ENCODE data around the gene COMMD4.
"Not testable (repeated sequence)": the region's sequence is repeated elsewhere in the genome, so short reads cannot be mapped to it uniquely, and the experiment has no call there.

COMMD4 gene

DNA sequence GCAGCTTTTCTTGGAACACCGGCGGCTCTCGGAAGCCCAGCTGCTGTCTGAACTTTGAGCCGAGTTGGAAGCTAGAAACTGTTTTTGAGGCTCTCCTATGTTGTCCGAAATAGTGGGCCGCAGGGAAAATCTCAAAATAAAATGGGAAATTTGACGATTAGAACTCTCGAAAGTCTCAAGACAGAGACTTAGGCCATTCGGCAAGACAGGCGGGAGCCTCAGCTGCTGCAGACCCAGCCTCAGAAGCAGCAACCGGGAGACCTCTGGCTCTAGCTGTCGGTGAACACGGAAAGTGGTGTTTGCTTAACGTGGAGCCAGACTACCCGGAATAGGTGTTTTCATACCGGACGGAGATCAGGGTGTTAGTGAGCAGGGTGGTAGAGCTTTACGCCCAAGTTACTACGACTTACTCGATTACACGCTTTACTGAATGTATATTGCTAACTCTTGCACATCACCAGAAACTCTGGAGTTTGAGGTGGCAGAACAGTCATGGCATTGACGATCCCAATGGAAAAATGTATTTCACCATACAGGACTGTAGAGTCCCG is 32.9 kb downstream of the COMMD4 start:
- peak overlapping the region; percentile 74 for H3K4me3 ChIP-seq (ENCODE audit: low read depth, low read length)
- no peak for TF ChIP-seq CTCF (conservative IDR thresholded peaks at IDR 0.05; ENCODE audit: low read depth, low read length)
- DNase-seq (ENCODE audit: low read depth): no peak

DNA sequence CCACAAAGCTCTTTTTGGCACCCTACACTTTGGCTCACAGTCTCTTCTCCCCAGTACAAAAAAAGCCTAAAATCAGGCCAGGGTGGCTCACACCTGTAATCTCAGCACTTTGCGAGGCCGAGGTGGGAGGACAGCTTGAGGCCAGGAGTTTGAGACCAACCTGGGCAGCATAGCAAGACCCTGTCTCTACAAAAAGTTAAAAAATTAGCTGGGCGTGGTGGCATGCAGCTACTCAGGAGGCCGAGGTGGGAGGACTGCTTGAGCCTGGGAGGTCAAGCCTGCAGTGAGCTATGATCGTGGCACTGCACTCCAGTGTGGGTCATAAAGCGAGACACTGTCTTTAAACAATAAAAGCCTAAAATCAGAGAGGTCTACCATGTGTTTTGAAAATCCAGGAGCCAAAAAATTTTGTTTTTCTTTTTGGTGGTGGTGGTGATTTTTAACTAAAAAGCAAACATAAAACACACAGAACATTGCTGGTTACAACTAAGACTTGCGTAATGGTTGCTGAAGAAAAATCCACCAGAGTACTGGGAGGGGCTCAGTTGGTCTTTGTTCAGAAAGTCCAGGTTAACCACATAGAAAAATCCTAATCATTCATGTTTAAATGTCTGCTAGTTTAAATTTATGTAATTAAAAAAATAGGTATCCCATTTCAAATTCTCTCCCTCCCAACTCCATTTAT is 34.2 kb downstream of the COMMD4 start:
- no peak overlapping the region for H3K4me3 ChIP-seq (ENCODE audit: low read depth, low read length)
- TF ChIP-seq CTCF (conservative IDR thresholded peaks at IDR 0.05; ENCODE audit: low read depth, low read length): no peak

GRCh38 chr15:75371486-75371885 is 35.6 kb downstream of the COMMD4 start:
- no peak for TF ChIP-seq CTCF (conservative IDR thresholded peaks at IDR 0.05; ENCODE audit: low read depth, low read length)
- no peak for DNase-seq (ENCODE audit: low read depth)
- H3K4me3 ChIP-seq (ENCODE audit: low read depth, low read length): no peak overlapping the region

More for the DNA sequence above, 34.2 kb downstream of the COMMD4 start:
- no peak for DNase-seq (ENCODE audit: low read depth)

DNA sequence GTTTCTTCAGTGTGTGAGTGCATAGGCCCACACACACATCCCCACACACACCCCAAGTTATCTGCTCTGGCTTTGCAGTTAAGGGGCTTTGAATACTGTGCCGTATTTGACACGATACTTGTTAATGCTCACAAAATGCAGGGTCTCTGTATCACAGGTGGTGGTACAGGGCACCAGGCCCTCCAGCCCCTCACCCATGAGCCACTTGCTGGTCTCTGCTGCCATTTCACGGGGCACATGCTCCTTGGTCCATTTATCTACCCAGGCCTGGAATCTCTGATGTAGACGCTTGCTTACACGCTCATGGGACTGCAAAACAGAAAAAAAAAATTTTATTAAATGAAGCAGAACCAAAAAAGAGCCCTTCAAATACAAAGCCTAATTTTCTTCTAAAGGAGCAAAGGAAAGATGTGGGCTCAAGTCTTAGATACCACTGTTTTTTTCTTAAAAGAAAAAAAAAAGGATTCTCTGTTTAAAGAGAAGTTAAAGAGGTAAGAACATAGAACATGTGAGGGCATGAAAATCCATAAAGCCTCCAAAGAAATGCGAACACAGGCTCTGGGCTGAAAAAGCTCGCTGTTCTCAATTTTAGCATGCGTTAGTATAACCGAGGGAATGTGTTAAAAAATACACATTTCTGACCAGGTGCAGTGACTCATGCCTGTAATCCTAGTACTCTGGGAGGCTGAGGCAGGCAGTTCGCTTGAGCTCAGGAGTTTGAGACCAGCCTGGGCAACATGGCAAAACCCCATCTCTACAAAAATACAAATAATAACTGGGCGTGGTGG is 36.2 kb downstream of the COMMD4 start:
- no peak overlapping the region for H3K4me3 ChIP-seq (ENCODE audit: low read depth, low read length)
- no peak for DNase-seq (ENCODE audit: low read depth)
- no peak for TF ChIP-seq CTCF (conservative IDR thresholded peaks at IDR 0.05; ENCODE audit: low read depth, low read length)

DNA sequence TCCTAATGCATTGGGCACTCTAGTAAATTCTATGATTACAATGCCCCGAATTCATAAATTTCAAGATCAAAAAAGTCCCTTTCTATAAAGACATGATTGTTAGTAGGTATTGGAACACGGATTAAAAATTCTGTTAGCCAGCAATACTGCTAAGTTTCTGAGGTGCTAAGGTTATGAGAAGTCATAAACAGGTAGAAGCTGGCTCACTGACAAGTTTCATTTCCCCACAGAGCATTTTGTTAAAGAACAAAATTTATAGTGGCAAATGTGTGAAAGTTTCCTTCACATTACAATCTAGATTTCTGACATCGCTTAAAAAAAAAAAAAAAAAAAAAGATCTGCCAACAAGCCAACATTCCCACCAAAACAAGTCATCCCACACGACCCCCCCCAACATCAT is 44.9 kb downstream of the COMMD4 start:
- H3K4me3 ChIP-seq (ENCODE audit: low read depth, low read length): no peak overlapping the region
- DNase-seq (ENCODE audit: low read depth): no peak
- TF ChIP-seq CTCF (conservative IDR thresholded peaks at IDR 0.05; ENCODE audit: low read depth, low read length): no peak

GRCh38 chr15:75383986-75384385 is 48.1 kb downstream of the COMMD4 start:
- DNase-seq (ENCODE audit: low read depth); H3K4me3 ChIP-seq (ENCODE audit: low read depth, low read length): not testable (repeated sequence)

Measured in choroid plexus epithelial cell (primary cell).